Heart left ventricle (tissue), 16 donors: ENCODE measurements around the gene SUMF1. TPM values are rescaled to one million over a fixed set of nuclear protein-coding genes. Genes with fewer than 3 reads are reported as not detected.
A peak's percentile ranks its signal among the peaks of the same experiment; 100 is the strongest.

Experiments used
- ATAC-seq, 4 donors: fragments of 200-7000 bp; cut with Tn5 transposase; one replicate each; pipeline ENCODE4 v1.9.1; 2020 to 2022; ENCODE audit warnings: moderate library complexity in 4 of 4, mild to moderate bottlenecking in 3 of 4, moderate number of reproducible peaks in 1 of 4
- DNase-seq, 5 donors: peaks; one replicate each; pipeline ENCODE4 v3.0.0-alpha.2; 2020
- H3K27ac ChIP-seq, 12 donors: fragments of 200-600 bp; sonication (generic) in 4 of 12; one replicate each; pipeline versions ENCODE4 v1.5.0 to v1.8.0; 2016 to 2022; ENCODE audit warnings: mild to moderate bottlenecking in 2 of 12
- H3K27me3 ChIP-seq, 9 donors: fragments of 200-600 bp; sonication (generic) in 2 of 9; one replicate each; pipeline versions ENCODE4 v1.5.1 to v1.8.0; 2016 to 2022; ENCODE audit warnings: mild to moderate bottlenecking in 3 of 9
- H3K36me3 ChIP-seq, 9 donors: fragments of 200-600 bp; sonication (generic) in 2 of 9; one replicate each; pipeline versions ENCODE4 v1.5.0 to v1.8.0; 2018 to 2022; ENCODE audit warnings: mild to moderate bottlenecking in 2 of 9
- H3K4me1 ChIP-seq, 12 donors: fragments of 200-600 bp; sonication (generic) in 4 of 12; one replicate each; pipeline versions ENCODE4 v1.5.0 to v1.8.0; 2016 to 2022; ENCODE audit warnings: mild to moderate bottlenecking in 3 of 12
- H3K4me3 ChIP-seq, 12 donors: fragments of 200-600 bp; sonication (generic) in 4 of 12; one replicate each; pipeline versions ENCODE4 v1.5.0 to v1.8.0; 2017 to 2022; ENCODE audit warnings: mild to moderate bottlenecking in 9 of 12, moderate library complexity in 4 of 12
- H3K9me3 ChIP-seq, 12 donors: fragments of 200-600 bp; sonication (generic) in 4 of 12; one replicate each; pipeline versions ENCODE4 v1.5.0 to v1.8.0; 2016 to 2022; ENCODE audit warnings: mild to moderate bottlenecking in 1 of 12
- CTCF ChIP-seq, 12 donors: fragments of 200-600 bp; sonication (generic) in 4 of 12; IDR thresholded peaks; one replicate each; pipeline versions ENCODE4 v1.5.0 to v1.8.0; 2018 to 2022; ENCODE audit warnings: antibody characterized with exemption in 12 of 12, mild to moderate bottlenecking in 5 of 12
- POLR2A ChIP-seq, 2 donors: fragments of 450-650 bp; IDR thresholded peaks; one replicate each; pipeline ENCODE4 v1.6.1; 2017; ENCODE audit warnings: antibody characterized with exemption in 2 of 2, mild to moderate bottlenecking in 2 of 2, moderate library complexity in 2 of 2
- WGBS, 4 donors: extraction: QIAGEN DNeasy Blood & Tissue Kit in 2 of 4; methylation state at CpG; one replicate each; pipeline versions ENCODE4 v1.1.5 to v1.1.7; 2013 to 2018; 5-methylcytosine and 5-hydroxymethylcytosine counted together
- intact Hi-C, 10 donors: fragments of 100-400 bp; cut with DNase I; formaldehyde crosslinking; loops; one replicate each; pipeline versions ENCODE4 v1.11.1 to v1.14.2; 2022
- polyA plus RNA-seq, 2 donors: library from polyadenylated mRNA; stranded (reverse); fragments of 200-250 nt; gene quantifications; one replicate each; pipeline ENCODE4 v1.2.3, GENCODE V29; 2013
- total RNA-seq, 9 donors: library from RNA; depleted of rRNA in 2 of 9; stranded (reverse); fragments of >200 nt in 2 of 9; fragmentation: NEBNext Ultra II Directional in 3 of 9; extraction: Animal tissue kit (Norgen Biotek cat#: 25700) in 3 of 9; gene quantifications; one replicate each; pipeline versions ENCODE4 v1.1.0 to v1.2.4, GENCODE V29; 2016 to 2023
- donor health status: ischemic (EF 13 %, LVEDD 7.1; RV severe dilation, severe dysfunction).
- donor health status: healthy with polysubstance abuse.
- donor health status: DM: no; HTN: yes; CAD: no.
- donor health status: DM: no; HTN: no; CAD: no.
- donor health status: ischemic (EF 25% LVEDD 6.9; RV normal size, moderate dysfunction).
- donor health status: ischemic (EF 25% LVEDD 5.7; RV mildly dilated, moderate dysfunction).
- donor health status: healthy.
- donor health status: DM: yes; HTN: yes; CAD: no.
- donor health status: ischemic (EF 35%, LVEDD 5.7; RV mildly dilated, moderate dysfunction).
- donor health status: nonischemic (EF 11% LVEDD 7.7; RV severe dilation, severe dysfunction).
- donor health status: DM: yes; HTN: yes; CAD: no.
- donor health status: PGD.
- donor health status: ischemic (EF 29% LVEDD 5.4; RV normal size, mild dysfunction).
- donor health status: nonischemic (EF 23%, LVEDD 6.1; RV moderate dilation, normal function).

Gene SUMF1
- total and polyA plus RNA-seq, 11 donors = 3.9 to 21.1 (median 11.2) TPM

- Histone ChIP-seq H3K4me3 (no peak overlapping the region), H3K36me3 (peaks cover 0 to 13% (median 3%) of the 10 kb centered on the region in 9 donors), H3K9me3 (peaks cover 0 to 10% (median 0%) of the 10 kb centered on the region in 12 donors), H3K4me1 (peaks cover 0 to 19% (median 9%) of the 10 kb centered on the region in 12 donors), H3K27ac (no peak overlapping the region), H3K27me3 (no peaks in the 10 kb centered on the region)
- TF ChIP-seq POLR2A (IDR thresholded peaks at IDR 0.05) (no peak), CTCF (IDR thresholded peaks at IDR 0.05) (no peak)
- intact Hi-C loops = no loop called here
- no peak for DNase-seq
- no peak for ATAC-seq
Measured at GRCh38 chr3:4432259-4432658, 34.8 kb downstream of the SUMF1 start.

- no peak for DNase-seq
- peak; percentile 55 to 86 (median 70) for ATAC-seq
- Histone ChIP-seq H3K4me3 (no peak overlapping the region), H3K36me3 (peaks cover 0 to 13% (median 3%) of the 10 kb centered on the region in 9 donors), H3K27me3 (no peaks in the 10 kb centered on the region), H3K4me1 (peaks cover 0 to 30% (median 11%) of the 10 kb centered on the region in 12 donors), H3K27ac (peak overlapping the region in 1 of 12 donors; percentile 18), H3K9me3 (peaks cover 0 to 10% (median 0%) of the 10 kb centered on the region in 12 donors)
- WGBS, 4 donors = 35 to 58% (median 49%) methylated on average over 6 of the region's 6 CpGs
- intact Hi-C loops = no loop called here
- TF ChIP-seq CTCF (IDR thresholded peaks at IDR 0.05) = peak in 2 of 12 donors; percentile 8 to 15
- TF ChIP-seq POLR2A (IDR thresholded peaks at IDR 0.05) = no peak
Measured at GRCh38 chr3:4429648-4430350, 37.3 kb downstream of the SUMF1 start.

GRCh38 chr3:4426782-4427344 is 40.2 kb downstream of the SUMF1 start:
- 53 to 66% (median 60%) methylated on average over 4 of the region's 4 CpGs for WGBS, 4 donors
- DNase-seq = peak in 2 of 5 donors; percentile 29 to 38
- intact Hi-C loops = no loop called here

More at GRCh38 chr3:4426782-4427344, 40.2 kb downstream of the SUMF1 start:
- peak in 2 of 4 donors; percentile 47 to 81 for ATAC-seq
- TF ChIP-seq CTCF (IDR thresholded peaks at IDR 0.05) (no peak), POLR2A (IDR thresholded peaks at IDR 0.05) (no peak)
- H3K9me3 ChIP-seq = peaks cover 0 to 10% (median 0%) of the 10 kb centered on the region in 12 donors
- H3K36me3 ChIP-seq = no peaks in the 10 kb centered on the region
- no peaks in the 10 kb centered on the region for H3K27me3 ChIP-seq
- no peak overlapping the region for H3K4me3 ChIP-seq
- H3K27ac ChIP-seq = peak overlapping the region in 5 of 12 donors; percentile 9 to 55 (median 23)
- H3K4me1 ChIP-seq = peaks cover 0 to 30% (median 11%) of the 10 kb centered on the region in 12 donors
